OCI-LY7 (cell line): ENCODE data around the gene LDB3. TPM values are rescaled to one million over a fixed set of nuclear protein-coding genes. Genes with fewer than 3 reads are reported as not detected.

Experiments
- BruUV-seq: library from RNA; stranded (reverse); fragments of 400-500 nt; replicated peaks from 2 replicates; lab custom pipeline; 2021; lab: Mats Ljungman, UMichigan
- CTCF ChIA-PET: fragments of 300-600 bp; sonication (Branson Sonifier 250); formaldehyde crosslinking; loops from one replicate; lab custom pipeline; 2022; ENCODE audit warnings: antibody characterized with exemption; ENCODE audit not compliant: unreplicated experiment; lab: Charles Lee
- POLR2A ChIA-PET: fragments of 300-600 bp; sonication (Branson Sonifier 250); formaldehyde crosslinking; loops from one replicate; lab custom pipeline; 2022; ENCODE audit warnings: antibody characterized with exemption; lab: Charles Lee
- DNase-seq: peaks from one replicate; pipeline ENCODE4 v3.0.0-alpha.2; 2015; ENCODE audit warnings: low spot score
- H2AFZ ChIP-seq: fragments of 200-600 bp; sonication (generic), shearing (Covaris generic); 2 replicates; pipeline ENCODE4 v1.6.1; 2014; ENCODE audit warnings: mild to moderate bottlenecking, antibody characterized with exemption, low read length, moderate library complexity
- H3K27ac ChIP-seq: fragments of 200-600 bp; sonication (generic); 2 replicates; pipeline ENCODE4 v1.5.1; 2014; ENCODE audit warnings: mixed run types, low read depth, mild to moderate bottlenecking, moderate library complexity, low read length, inconsistent platforms; ENCODE audit not compliant: poor library complexity, severe bottlenecking
- H3K36me3 ChIP-seq: fragments of 200-600 bp; sonication (generic); 2 replicates; pipeline ENCODE4 v1.6.1; 2014; ENCODE audit warnings: mild to moderate bottlenecking, antibody characterized with exemption, low read length, moderate library complexity, mixed read lengths; ENCODE audit not compliant: insufficient read depth
- H3K4me1 ChIP-seq: fragments of 200-600 bp; sonication (generic); 2 replicates; pipeline ENCODE4 v1.5.1; 2014; ENCODE audit warnings: mild to moderate bottlenecking, low read length; ENCODE audit not compliant: insufficient read depth, poor library complexity, severe bottlenecking
- H3K4me2 ChIP-seq: fragments of 200-600 bp; sonication (generic); 2 replicates; pipeline ENCODE4 v1.6.1; 2014; ENCODE audit warnings: mild to moderate bottlenecking, low read length
- H3K4me3 ChIP-seq: fragments of 200-600 bp; sonication (generic); 2 replicates; pipeline ENCODE4 v1.5.1; 2014; ENCODE audit warnings: mild to moderate bottlenecking, low read depth, low read length; ENCODE audit not compliant: poor library complexity, severe bottlenecking
- H3K79me2 ChIP-seq: fragments of 200-600 bp; sonication (generic); 2 replicates; pipeline ENCODE4 v1.6.1; 2016; ENCODE audit warnings: low read depth, mild to moderate bottlenecking, low read length, moderate library complexity, mixed read lengths; ENCODE audit not compliant: insufficient read depth
- H3K9me2 ChIP-seq: fragments of 200-600 bp; sonication (generic); 2 replicates; pipeline ENCODE4 v1.6.1; 2016; ENCODE audit warnings: mild to moderate bottlenecking, low read length, mixed read lengths; ENCODE audit not compliant: insufficient read depth
- H3K9me3 ChIP-seq: fragments of 200-600 bp; sonication (generic); 2 replicates; pipeline ENCODE4 v1.6.1; 2014; ENCODE audit warnings: mild to moderate bottlenecking, mixed run types, low read length, mixed read lengths
- H4K20me1 ChIP-seq: fragments of 200-600 bp; sonication (generic); 2 replicates; pipeline ENCODE4 v1.6.1; 2014; ENCODE audit warnings: mild to moderate bottlenecking, antibody characterized with exemption, low read length, moderate library complexity, mixed read lengths; ENCODE audit not compliant: insufficient read depth
- EZH2phosphoT487 ChIP-seq: fragments of 200-600 bp; sonication (generic); IDR thresholded peaks from 2 replicates; pipeline ENCODE4 v1.6.1; 2018; ENCODE audit warnings: low read depth, borderline replicate concordance, mild to moderate bottlenecking, mixed run types, antibody characterized with exemption, low read length, moderate library complexity, mixed read lengths
- intact Hi-C: fragments of 100-400 bp; cut with micrococcal nuclease; formaldehyde crosslinking; loops from one replicate; pipeline ENCODE4 v1.10.0; 2022; ENCODE audit not compliant: unreplicated experiment
- total RNA-seq, 2 experiments: library from RNA; depleted of rRNA in 1 of 2; stranded (reverse); fragments of >200 nt in 1 of 2; shearing (Covaris generic) in 1 of 2; gene quantifications; 2 replicates each; pipeline ENCODE4 v1.2.3, GENCODE V29; 2014 to 2022
- TF ChIP-seq, protein P1 (sequence below): fragments of 200-600 bp; sonication (generic); conservative IDR thresholded peaks from 2 replicates; pipeline ENCODE4 v1.5.1; 2014; ENCODE audit warnings: mild to moderate bottlenecking, antibody characterized with exemption, low read length, moderate library complexity, mixed read lengths

The LDB3 gene
- total RNA-seq, 2 experiments from 2014 or later, result 0.08 TPM; not detected in 1

GRCh38 chr10:86635402-86635801, 32.9 kb upstream of the LDB3 start:
- no peak overlapping the region for H3K27ac ChIP-seq
- no peaks in the 10 kb centered on the region for H3K9me2 ChIP-seq
- H4K20me1 ChIP-seq, result no peaks in the 10 kb centered on the region
- no peaks in the 10 kb centered on the region for H3K36me3 ChIP-seq
- no peaks in the 10 kb centered on the region for H3K9me3 ChIP-seq
- no peak for DNase-seq
- no TSS peak for BruUV-seq
- TF ChIP-seq EZH2phosphoT487, result no peak
- TF ChIP-seq, protein P1, sequence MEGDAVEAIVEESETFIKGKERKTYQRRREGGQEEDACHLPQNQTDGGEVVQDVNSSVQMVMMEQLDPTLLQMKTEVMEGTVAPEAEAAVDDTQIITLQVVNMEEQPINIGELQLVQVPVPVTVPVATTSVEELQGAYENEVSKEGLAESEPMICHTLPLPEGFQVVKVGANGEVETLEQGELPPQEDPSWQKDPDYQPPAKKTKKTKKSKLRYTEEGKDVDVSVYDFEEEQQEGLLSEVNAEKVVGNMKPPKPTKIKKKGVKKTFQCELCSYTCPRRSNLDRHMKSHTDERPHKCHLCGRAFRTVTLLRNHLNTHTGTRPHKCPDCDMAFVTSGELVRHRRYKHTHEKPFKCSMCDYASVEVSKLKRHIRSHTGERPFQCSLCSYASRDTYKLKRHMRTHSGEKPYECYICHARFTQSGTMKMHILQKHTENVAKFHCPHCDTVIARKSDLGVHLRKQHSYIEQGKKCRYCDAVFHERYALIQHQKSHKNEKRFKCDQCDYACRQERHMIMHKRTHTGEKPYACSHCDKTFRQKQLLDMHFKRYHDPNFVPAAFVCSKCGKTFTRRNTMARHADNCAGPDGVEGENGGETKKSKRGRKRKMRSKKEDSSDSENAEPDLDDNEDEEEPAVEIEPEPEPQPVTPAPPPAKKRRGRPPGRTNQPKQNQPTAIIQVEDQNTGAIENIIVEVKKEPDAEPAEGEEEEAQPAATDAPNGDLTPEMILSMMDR, result no peak
- H3K4me3 ChIP-seq, result no peak overlapping the region
- ChIA-PET CTCF (no interaction called here), POLR2A (no interaction called here)
- intact Hi-C loops, result no loop called here
- no peaks in the 10 kb centered on the region for H3K4me1 ChIP-seq
- H3K79me2 ChIP-seq, result no peaks in the 10 kb centered on the region
- no peak overlapping the region for H2AFZ ChIP-seq
- H3K4me2 ChIP-seq, result no peak overlapping the region

- Histone ChIP-seq H3K36me3 (no peaks in the 10 kb centered on the region), H3K4me3 (no peak overlapping the region), H3K9me2 (no peaks in the 10 kb centered on the region), H3K9me3 (0 out of 2 replicates have a peak, but pooled peaks cover 2% of the 10 kb centered on the region), H2AFZ (no peak overlapping the region), H3K4me1 (no peaks in the 10 kb centered on the region), H3K4me2 (no peak overlapping the region), H3K27ac (no peak overlapping the region), H3K79me2 (no peaks in the 10 kb centered on the region), H4K20me1 (no peaks in the 10 kb centered on the region)
- no TSS peak for BruUV-seq
- no peak for DNase-seq
- CTCF ChIA-PET, result no interaction called here
- TF ChIP-seq, protein P1, result no peak
- TF ChIP-seq EZH2phosphoT487, result no peak
- intact Hi-C loops, result no loop called here
- POLR2A ChIA-PET, result no interaction called here
These were observed 32.0 kb upstream of the LDB3 start for GRCh38 chr10:86636311-86636710.

GRCh38 chr10:86642021-86642420, 26.3 kb upstream of the LDB3 start:
- no peak overlapping the region for H3K4me3 ChIP-seq
- intact Hi-C loops, result no loop called here
- no peak overlapping the region for H2AFZ ChIP-seq
- H3K9me3 ChIP-seq, result 0 out of 2 replicates have a peak, but pooled peaks cover 9% of the 10 kb centered on the region
- H3K27ac ChIP-seq, result no peak overlapping the region
- no peaks in the 10 kb centered on the region for H3K36me3 ChIP-seq
- H3K4me1 ChIP-seq, result no peaks in the 10 kb centered on the region
- H3K79me2 ChIP-seq, result no peaks in the 10 kb centered on the region
- POLR2A ChIA-PET, result interaction anchor here (0.6 to 2.3 kb wide), 3 partner anchors 16 to 522 kb away, joined by 3 to 5 read pairs (median 3); no protein-coding TSS in a partner anchor
- no peak overlapping the region for H3K4me2 ChIP-seq
- CTCF ChIA-PET, result no interaction called here
- H4K20me1 ChIP-seq, result no peaks in the 10 kb centered on the region
- no peak for DNase-seq
- TF ChIP-seq, protein P1, result no peak
- no peak for TF ChIP-seq EZH2phosphoT487
- H3K9me2 ChIP-seq, result no peaks in the 10 kb centered on the region
- BruUV-seq, result no TSS peak
